Keratinocyte (primary cell): Measurements from ENCODE around the gene TNFAIP3. TPM values are rescaled to one million over a fixed set of nuclear protein-coding genes. Genes with fewer than 3 reads are reported as not detected.
A peak's percentile ranks its signal among the peaks of the same experiment; 100 is the strongest.

Source experiments
- DNase-seq: peaks from one replicate; pipeline ENCODE4 v3.0.0-alpha.2; 2011; ENCODE audit warnings: low read depth, missing footprints, low spot score
- FAIRE-seq: peaks from 2 replicates; lab custom pipeline; 2011; peaks lifted over from hg19 to GRCh38; lab: Jason Lieb, UNC
- H2AFZ ChIP-seq: 2 replicates; pipeline ENCODE4 v1.6.0; 2012; ENCODE audit warnings: low read length, control low read depth, inconsistent platforms; ENCODE audit not compliant: control insufficient read depth
- H3K27ac ChIP-seq: 2 replicates; pipeline ENCODE4 v1.5.1; 2011; ENCODE audit warnings: low read length; ENCODE audit not compliant: control insufficient read depth, insufficient read depth
- H3K27me3 ChIP-seq: 3 replicates; pipeline ENCODE4 v1.6.0; 2011; ENCODE audit warnings: low read length; ENCODE audit not compliant: control insufficient read depth, insufficient read depth; ENCODE audit errors: extremely low read depth
- H3K36me3 ChIP-seq, 2 experiments: 2 replicates in 1 of 2; 3 replicates in 1 of 2; pipeline ENCODE4 v1.5.1; 2011; ENCODE audit warnings: low read length in 2 of 2, mild to moderate bottlenecking in 1 of 2; ENCODE audit not compliant: control insufficient read depth in 2 of 2, insufficient read depth in 2 of 2; ENCODE audit errors: extremely low read depth in 1 of 2
- H3K4me1 ChIP-seq: 3 replicates; pipeline ENCODE4 v1.5.1; 2011; ENCODE audit warnings: low read length; ENCODE audit not compliant: control insufficient read depth, insufficient read depth; ENCODE audit errors: extremely low read depth
- H3K4me2 ChIP-seq: 3 replicates; pipeline ENCODE4 v1.6.0; 2011; ENCODE audit warnings: low read depth, low read length; ENCODE audit not compliant: control insufficient read depth, insufficient read depth; ENCODE audit errors: extremely low read depth
- H3K4me3 ChIP-seq, 3 experiments: fragments of 200-600 bp in 1 of 3; sonication (generic) in 1 of 3; 2 replicates in 2 of 3; 3 replicates in 1 of 3; pipeline ENCODE4 v1.5.1; 2011 to 2016; ENCODE audit warnings: low read length in 3 of 3, mild to moderate bottlenecking in 3 of 3, control low read depth in 2 of 3, inconsistent platforms in 1 of 3, low read depth in 1 of 3, mixed read lengths in 1 of 3, mixed run types in 1 of 3, moderate library complexity in 1 of 3; ENCODE audit not compliant: control insufficient read depth in 2 of 3, insufficient read depth in 2 of 3; ENCODE audit errors: extremely low read depth in 1 of 3
- H3K79me2 ChIP-seq: 2 replicates; pipeline ENCODE4 v1.6.0; 2012; ENCODE audit warnings: low read length; ENCODE audit not compliant: control insufficient read depth, insufficient read depth
- H3K9ac ChIP-seq: 3 replicates; pipeline ENCODE4 v1.6.0; 2011; ENCODE audit warnings: low read length; ENCODE audit not compliant: control insufficient read depth, insufficient read depth; ENCODE audit errors: extremely low read depth
- H3K9me1 ChIP-seq: 3 replicates; pipeline ENCODE4 v1.6.0; 2011; ENCODE audit warnings: low read length; ENCODE audit not compliant: control insufficient read depth, insufficient read depth; ENCODE audit errors: extremely low read depth
- H3K9me3 ChIP-seq: 2 replicates; pipeline ENCODE4 v1.5.1; 2012; ENCODE audit warnings: low read depth, low read length; ENCODE audit not compliant: control insufficient read depth
- H4K20me1 ChIP-seq: 3 replicates; pipeline ENCODE4 v1.6.0; 2011; ENCODE audit warnings: low read length; ENCODE audit not compliant: control insufficient read depth, insufficient read depth; ENCODE audit errors: extremely low read depth
- CTCF ChIP-seq, 3 experiments: IDR thresholded peaks in 1 of 3; conservative IDR thresholded peaks in 1 of 3; optimal IDR thresholded peaks in 1 of 3; 2 replicates in 2 of 3; 3 replicates in 1 of 3; pipeline versions ENCODE3 to v1.5.1; 2011; ENCODE audit warnings: low read length in 3 of 3, mild to moderate bottlenecking in 3 of 3, moderate library complexity in 2 of 3, control low read depth in 1 of 3, inconsistent platforms in 1 of 3; ENCODE audit not compliant: insufficient read depth in 2 of 3; ENCODE audit errors: extremely low read depth in 1 of 3
- EZH2 ChIP-seq: IDR thresholded peaks from one replicate; pipeline ENCODE4 v1.6.1; 2012; ENCODE audit warnings: inconsistent platforms, mild to moderate bottlenecking, low read length, moderate library complexity
- dilution Hi-C: fragments of 300-500 bp; cut with MboI; formaldehyde crosslinking; loops from one replicate; pipeline ENCODE4 v1.7.0; 2020; ENCODE audit warnings: low sequenced_read_pairs; ENCODE audit not compliant: extremely low pct_ligation_motif_present
- polyA plus RNA-seq, 5 experiments: library from polyadenylated mRNA; depleted of rRNA in 3 of 5; stranded (reverse) in 3 of 5; stranded (forward) in 1 of 5; unstranded in 1 of 5; fragments of >200 nt; gene quantifications; 1 replicate in 1 of 5; 2 replicates in 3 of 5; 3 replicates in 1 of 5; pipeline versions ENCODE4 v1.2.1 to v1.2.3, GENCODE V29; 2011 to 2012; ENCODE audit warnings: missing spikeins in 2 of 5, low read depth in 1 of 5, low replicate concordance in 1 of 5

The TNFAIP3 gene
- polyA plus RNA-seq, 1 donor (not counting 4 experiments of a cell fraction or from before 2014, with no cell fraction given): 141 TPM

- DNase-seq: no peak
- TF ChIP-seq CTCF (optimal IDR thresholded peaks at IDR 0.05 in 1 of 3, IDR thresholded peaks at IDR 0.05 in 1 of 3, conservative IDR thresholded peaks at IDR 0.05 in 1 of 3; ENCODE audit: extremely low read depth in 1 of 3, insufficient read depth in 2 of 3, low read length in 3 of 3): no peak
- TF ChIP-seq EZH2: no peak
- Histone ChIP-seq H3K9me3 (no peaks in the 10 kb centered on the region), H3K4me2 (peak overlapping the region; percentile 95), H3K9ac (peak overlapping the region; percentile 2), H3K4me3 (peak overlapping the region; percentile 34 to 84 (median 76)), H3K9me1 (no peaks in the 10 kb centered on the region), H3K4me1 (peaks cover 49% of the 10 kb centered on the region), H3K27me3 (no peaks in the 10 kb centered on the region), H3K36me3 (peaks cover 25 to 40% of the 10 kb centered on the region in 2 experiments), H3K27ac (peak overlapping the region; percentile 90), H4K20me1 (peaks cover 3% of the 10 kb centered on the region), H2AFZ (no peak overlapping the region), H3K79me2 (peaks cover 69% of the 10 kb centered on the region)
- FAIRE-seq: peak; percentile 32
- dilution Hi-C loops: no loop called here
These were observed 4.9 kb downstream of the TNFAIP3 start for GRCh38 chr6:137871831-137872454.

GRCh38 chr6:137872581-137873115 is 5.6 kb downstream of the TNFAIP3 start:
- Histone ChIP-seq H3K4me2 (peak overlapping the region; percentile 95), H3K4me1 (peaks cover 49% of the 10 kb centered on the region), H3K27ac (peak overlapping the region; percentile 90), H3K79me2 (peaks cover 66% of the 10 kb centered on the region), H2AFZ (no peak overlapping the region), H3K9ac (peak overlapping the region; percentile 2), H4K20me1 (peaks cover 3% of the 10 kb centered on the region), H3K9me3 (no peaks in the 10 kb centered on the region), H3K9me1 (no peaks in the 10 kb centered on the region), H3K27me3 (no peaks in the 10 kb centered on the region), H3K4me3 (no peak overlapping the region), H3K36me3 (peaks cover 29 to 43% of the 10 kb centered on the region in 2 experiments)
- dilution Hi-C loops: no loop called here
- TF ChIP-seq CTCF (optimal IDR thresholded peaks at IDR 0.05 in 1 of 3, IDR thresholded peaks at IDR 0.05 in 1 of 3, conservative IDR thresholded peaks at IDR 0.05 in 1 of 3; ENCODE audit: extremely low read depth in 1 of 3, insufficient read depth in 2 of 3, low read length in 3 of 3) (no peak), EZH2 (no peak)
- no peak for FAIRE-seq
- no peak for DNase-seq
